Skeletal muscle satellite cell (primary cell): ENCODE measurements around the gene SEMA4D.

Experiments
- H3K27me3 ChIP-seq: 2 replicates; pipeline ENCODE4 v1.7.0; 2013; ENCODE audit warnings: low read length; ENCODE audit not compliant: control insufficient read depth, insufficient read depth
- H3K36me3 ChIP-seq: 2 replicates; pipeline ENCODE4 v1.7.0; 2013; ENCODE audit warnings: mild to moderate bottlenecking, control low read depth, low read length; ENCODE audit not compliant: insufficient read depth
- H3K4me1 ChIP-seq: 2 replicates; pipeline ENCODE4 v1.7.0; 2013; ENCODE audit warnings: low read length; ENCODE audit not compliant: control insufficient read depth, insufficient read depth
- H3K4me2 ChIP-seq: 2 replicates; pipeline ENCODE4 v1.7.0; 2013; ENCODE audit warnings: mild to moderate bottlenecking, low read length
- H3K4me3 ChIP-seq: 2 replicates; pipeline ENCODE4 v1.7.0; 2013; ENCODE audit warnings: low read length
- H3K9ac ChIP-seq: 2 replicates; pipeline ENCODE4 v1.7.0; 2013; ENCODE audit warnings: mild to moderate bottlenecking, low read depth, low read length, moderate library complexity
- H3K9me3 ChIP-seq: replicated peaks from 2 replicates; pipeline ENCODE4 v1.7.0; 2013; ENCODE audit warnings: mild to moderate bottlenecking, control low read depth, low read length

SEMA4D gene

DNA sequence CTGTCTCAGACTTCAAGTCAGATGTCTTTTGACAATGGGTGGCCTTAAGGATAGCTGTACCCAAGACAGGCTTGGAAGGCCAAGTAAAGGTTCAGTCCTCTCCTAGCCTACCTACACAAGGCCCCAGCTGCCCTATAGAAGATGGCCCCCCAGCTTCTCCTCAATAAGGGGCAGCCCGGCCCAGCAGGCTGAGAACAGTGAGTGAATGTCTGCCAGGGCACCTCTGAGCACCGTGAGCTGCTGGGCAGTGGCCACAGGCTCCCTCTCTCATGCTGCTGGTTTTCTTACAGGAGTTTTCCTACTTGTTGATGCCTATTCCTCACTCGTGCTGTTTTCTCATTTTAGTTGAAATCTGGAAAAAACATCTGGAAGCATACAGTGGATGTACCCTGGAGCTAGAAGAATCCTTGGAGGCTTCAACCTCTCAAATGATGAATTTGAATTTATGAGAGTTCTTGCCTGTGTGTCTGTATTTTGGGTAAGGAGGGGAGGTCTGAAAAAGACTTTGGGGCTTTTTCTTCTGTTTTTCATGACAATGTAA, 139.5 kb downstream of the SEMA4D start:
- Histone ChIP-seq H3K36me3 (peaks cover 69% of the 10 kb centered on the region), H3K27me3 (no peaks in the 10 kb centered on the region), H3K4me2 (no peak overlapping the region), H3K9me3 (no peaks in the 10 kb centered on the region), H3K9ac (no peak overlapping the region), H3K4me3 (no peak overlapping the region), H3K4me1 (no peaks in the 10 kb centered on the region)

GRCh38 chr9:89357331-89358197, 140.3 kb downstream of the SEMA4D start:
- H3K9me3 ChIP-seq: no peaks in the 10 kb centered on the region
- no peak overlapping the region for H3K4me3 ChIP-seq
- no peak overlapping the region for H3K9ac ChIP-seq
- peaks cover 77% of the 10 kb centered on the region for H3K36me3 ChIP-seq
- H3K27me3 ChIP-seq: no peaks in the 10 kb centered on the region
- no peaks in the 10 kb centered on the region for H3K4me1 ChIP-seq
- no peak overlapping the region for H3K4me2 ChIP-seq

DNA sequence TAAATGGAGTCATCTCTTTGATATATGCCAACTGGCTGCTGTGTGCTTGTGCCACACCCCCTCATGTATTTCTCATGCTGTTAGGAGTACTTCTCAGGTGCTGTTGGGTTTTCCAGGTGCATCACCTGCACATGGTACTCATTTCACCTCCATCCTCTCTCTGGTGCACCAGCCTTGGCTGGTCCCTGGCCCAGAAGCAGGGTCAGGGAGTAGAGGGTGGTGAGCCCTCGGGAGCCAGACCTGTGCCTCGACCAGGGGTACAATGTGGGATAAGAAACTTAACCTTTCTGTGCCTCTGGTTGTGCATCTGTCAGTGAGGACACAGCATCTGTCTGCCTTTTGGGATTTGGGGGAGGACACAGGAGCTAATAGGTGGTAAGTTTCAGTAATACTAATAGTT, 141.1 kb downstream of the SEMA4D start:
- Histone ChIP-seq H3K4me1 (no peaks in the 10 kb centered on the region), H3K4me3 (no peak overlapping the region), H3K27me3 (no peaks in the 10 kb centered on the region), H3K4me2 (no peak overlapping the region), H3K9me3 (no peaks in the 10 kb centered on the region), H3K9ac (no peak overlapping the region), H3K36me3 (peaks cover 78% of the 10 kb centered on the region)

DNA sequence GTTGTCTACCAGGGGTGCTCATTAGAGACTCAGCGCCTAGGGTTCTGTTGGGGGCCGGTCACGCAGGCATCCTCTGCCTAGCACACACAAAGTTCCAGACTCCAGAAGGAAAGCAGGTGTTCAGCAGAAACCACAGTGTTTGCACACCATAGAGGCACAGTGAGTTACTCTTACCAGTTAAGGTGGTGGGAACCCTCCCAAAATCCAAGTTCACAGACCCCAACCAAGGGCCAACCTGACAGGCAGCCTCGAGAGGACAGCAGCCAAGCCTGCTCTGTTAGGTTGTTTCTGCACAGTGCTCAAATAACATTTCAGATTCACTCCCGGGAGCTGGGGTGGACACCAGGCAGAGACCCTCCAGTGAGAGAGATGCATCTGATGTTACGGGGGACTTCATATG, 143.4 kb downstream of the SEMA4D start:
- Histone ChIP-seq H3K27me3 (no peaks in the 10 kb centered on the region), H3K4me2 (no peak overlapping the region), H3K36me3 (peaks cover 80% of the 10 kb centered on the region), H3K4me3 (no peak overlapping the region), H3K4me1 (no peaks in the 10 kb centered on the region), H3K9me3 (no peaks in the 10 kb centered on the region), H3K9ac (no peak overlapping the region)

DNA sequence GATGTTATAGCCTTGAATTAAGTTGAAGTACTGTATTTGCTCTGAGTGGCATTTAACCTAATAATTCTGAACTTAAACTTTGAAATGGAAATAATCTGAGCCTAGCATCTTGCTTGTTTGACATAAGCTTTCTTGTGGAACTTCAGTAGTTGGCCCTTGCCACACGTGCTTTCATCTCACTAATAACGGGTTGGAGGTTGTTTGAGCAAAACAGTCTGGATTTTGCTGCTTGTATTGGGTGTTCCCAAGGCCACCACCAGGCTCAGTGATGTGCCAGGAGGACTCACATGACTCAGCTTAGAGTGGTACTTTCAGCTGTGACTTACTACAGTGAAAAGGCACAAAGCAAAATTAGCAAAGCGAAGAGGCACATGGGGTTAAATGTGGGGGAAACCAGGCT, 143.9 kb downstream of the SEMA4D start:
- Histone ChIP-seq H3K9me3 (no peaks in the 10 kb centered on the region), H3K4me2 (no peak overlapping the region), H3K36me3 (peaks cover 81% of the 10 kb centered on the region), H3K9ac (no peak overlapping the region), H3K27me3 (no peaks in the 10 kb centered on the region), H3K4me1 (no peaks in the 10 kb centered on the region), H3K4me3 (no peak overlapping the region)

GRCh38 chr9:89352874-89353649, 144.9 kb downstream of the SEMA4D start:
- Histone ChIP-seq H3K9me3 (no peaks in the 10 kb centered on the region), H3K27me3 (no peaks in the 10 kb centered on the region), H3K4me2 (no peak overlapping the region), H3K9ac (no peak overlapping the region), H3K36me3 (peaks cover 82% of the 10 kb centered on the region), H3K4me1 (no peaks in the 10 kb centered on the region), H3K4me3 (no peak overlapping the region)

DNA sequence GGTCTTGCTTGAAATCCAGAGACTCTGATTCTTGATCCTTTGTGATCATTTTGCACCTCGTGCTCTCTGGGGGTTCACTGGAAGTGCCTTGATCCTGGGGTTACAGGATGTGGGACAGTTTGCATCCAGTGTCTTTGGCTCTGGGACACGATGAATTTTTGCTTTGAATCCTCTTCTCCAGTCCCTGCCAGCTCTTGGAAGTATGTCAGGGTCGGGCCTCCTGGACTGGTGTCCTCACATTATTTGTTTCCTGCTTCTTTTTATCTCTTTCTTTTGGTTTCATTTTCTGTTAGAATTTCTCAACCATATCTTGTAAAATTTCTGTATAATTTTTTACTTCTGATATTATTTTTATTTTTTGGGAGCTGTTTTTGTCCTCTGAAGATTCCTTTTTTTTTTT, 145.5 kb downstream of the SEMA4D start:
- no peak overlapping the region for H3K4me3 ChIP-seq
- H3K4me1 ChIP-seq: no peaks in the 10 kb centered on the region
- no peaks in the 10 kb centered on the region for H3K27me3 ChIP-seq
- H3K36me3 ChIP-seq: peaks cover 84% of the 10 kb centered on the region
- H3K9ac ChIP-seq: no peak overlapping the region
- H3K9me3 ChIP-seq: no peaks in the 10 kb centered on the region
- H3K4me2 ChIP-seq: no peak overlapping the region

- Histone ChIP-seq H3K4me1 (no peaks in the 10 kb centered on the region), H3K36me3 (peaks cover 82% of the 10 kb centered on the region), H3K4me3 (no peak overlapping the region), H3K9ac (no peak overlapping the region), H3K4me2 (no peak overlapping the region), H3K9me3 (no peaks in the 10 kb centered on the region), H3K27me3 (no peaks in the 10 kb centered on the region)
Measured at GRCh38 chr9:89351584-89352300, 146.2 kb downstream of the SEMA4D start.

DNA sequence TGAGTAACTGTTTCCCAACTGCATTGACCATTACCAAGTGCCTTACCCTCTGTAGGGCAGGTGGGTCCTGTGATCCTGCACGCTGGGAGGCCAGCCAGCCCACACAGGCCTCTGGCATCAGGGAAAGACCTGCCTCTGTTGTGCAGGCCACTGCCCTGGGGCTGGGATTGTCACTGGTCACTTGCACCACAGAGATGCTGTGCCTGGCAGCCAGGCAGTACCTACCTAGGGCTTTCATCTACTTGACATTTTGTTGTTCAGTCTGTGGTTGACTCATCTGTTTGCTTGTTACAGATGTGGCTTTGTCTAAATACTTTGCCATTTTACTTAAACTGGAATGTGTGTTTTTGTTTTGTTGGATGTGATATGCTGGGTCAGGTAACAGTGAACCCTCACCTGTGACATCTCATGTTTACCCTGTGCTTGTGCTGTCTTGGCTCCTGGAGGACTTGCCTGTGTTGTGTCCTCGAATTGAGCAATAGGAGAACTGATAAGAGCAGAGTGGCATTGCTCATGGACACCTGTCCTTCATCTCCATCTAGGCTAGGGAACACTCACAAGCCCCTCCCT, 146.8 kb downstream of the SEMA4D start:
- H3K4me1 ChIP-seq: no peaks in the 10 kb centered on the region
- H3K36me3 ChIP-seq: peaks cover 84% of the 10 kb centered on the region
- H3K9ac ChIP-seq: no peak overlapping the region
- H3K4me3 ChIP-seq: no peak overlapping the region
- H3K9me3 ChIP-seq: no peaks in the 10 kb centered on the region
- no peak overlapping the region for H3K4me2 ChIP-seq
- H3K27me3 ChIP-seq: no peaks in the 10 kb centered on the region

GRCh38 chr9:89349607-89350006, 148.3 kb downstream of the SEMA4D start:
- H3K4me3 ChIP-seq: no peak overlapping the region
- peaks cover 93% of the 10 kb centered on the region for H3K36me3 ChIP-seq

GRCh38 chr9:89347651-89348050, 150.3 kb downstream of the SEMA4D start:
- H3K9ac ChIP-seq: no peak overlapping the region
- no peaks in the 10 kb centered on the region for H3K4me1 ChIP-seq
- no peaks in the 10 kb centered on the region for H3K27me3 ChIP-seq
- peaks cover 84% of the 10 kb centered on the region for H3K36me3 ChIP-seq
- H3K4me2 ChIP-seq: no peak overlapping the region
- H3K9me3 ChIP-seq: no peaks in the 10 kb centered on the region
- no peak overlapping the region for H3K4me3 ChIP-seq

More at GRCh38 chr9:89349607-89350006, 148.3 kb downstream of the SEMA4D start:
- no peak overlapping the region for H3K4me2 ChIP-seq
- no peaks in the 10 kb centered on the region for H3K4me1 ChIP-seq
- no peaks in the 10 kb centered on the region for H3K27me3 ChIP-seq
- no peak overlapping the region for H3K9ac ChIP-seq
- no peaks in the 10 kb centered on the region for H3K9me3 ChIP-seq
